Measurements from ENCODE around the gene TNFSF13B. TPM values are rescaled to one million over a fixed set of nuclear protein-coding genes. Genes with fewer than 3 reads are reported as not detected.

Gene TNFSF13B
- total and polyA plus RNA-seq, 10 of the 15 experiments (the other 5 are each of a cell fraction or from before 2014, with no cell fraction given), result 11.0 to 64.2 (median 17.0) TPM

- TF ChIP-seq CUX1 (IDR thresholded peaks at IDR 0.05; ENCODE audit: insufficient replicate concordance, low read depth, low read length), result peak; percentile 15
Observed at GRCh38 chr13:108225440-108225839, 44.1 kb upstream of the TNFSF13B start (continued).

- Histone ChIP-seq H3K27ac (ENCODE audit: control insufficient read depth, insufficient read depth) (no peak overlapping the region), H3K4me1 (ENCODE audit: control insufficient read depth, insufficient read depth, low read length) (peaks cover 7% of the 10 kb centered on the region), H3K4me2 (ENCODE audit: control insufficient read depth, insufficient read depth) (peak overlapping the region; percentile 33; the same call in 1 of the 2 replicates), H3K36me3 (ENCODE audit: control insufficient read depth in 2 of 2, insufficient read depth in 2 of 2, low read length in 1 of 2) (peaks cover 0 to 4% of the 10 kb centered on the region in 2 experiments; a peak in 1 of 4 replicates), H3K27me3 (replicated peaks in 1 of 2; ENCODE audit: control insufficient read depth in 2 of 2, insufficient read depth in 2 of 2, low read length in 1 of 2) (no peaks in the 10 kb centered on the region), H3K4me3 (no peak overlapping the region), H3K9me3 (replicated peaks; ENCODE audit: control insufficient read depth, insufficient read depth, low read length) (no peaks in the 10 kb centered on the region), H3K79me2 (ENCODE audit: control insufficient read depth, insufficient read depth, low read length) (peaks cover 49% of the 10 kb centered on the region), H4K20me1 (ENCODE audit: control insufficient read depth, insufficient read depth) (no peaks in the 10 kb centered on the region), H2AFZ (ENCODE audit: control insufficient read depth, low read depth, low read length) (no peak overlapping the region), H3K9ac (ENCODE audit: control insufficient read depth, insufficient read depth, low read length) (no peak overlapping the region)
- WGBS (ENCODE audit: insufficient coverage, insufficient replicate concordance, low lambda C conversion rate, missing lambda C conversion rate), result 0% methylated on average over 1 of the region's 1 CpG
- no peak for DNase-seq (ENCODE audit: low read depth, low spot score)
- SMC1A ChIA-PET (ENCODE audit: uncharacterized antibody, unreplicated experiment), result interaction anchor here (1.0 to 1.2 kb wide), 4 partner anchors 12 to 669 kb away, joined by 3 to 5 read pairs (median 5); no protein-coding TSS in a partner anchor
- RAD21 ChIA-PET (ENCODE audit: unreplicated experiment), result interaction anchor here (0.8 to 1.2 kb wide), 4 partner anchors 16 to 113 kb away, joined by 3 to 5 read pairs (median 3); no protein-coding TSS in a partner anchor
- peak; percentile 64 for ATAC-seq
- intact Hi-C loops (cut with micrococcal nuclease; ENCODE audit: unreplicated experiment) (loop anchor here (2.0 to 10.0 kb wide), 4 partner anchors 43 to 671 kb away; partner anchors contain the start of gene TNFSF13B), in situ Hi-C loops (cut with MboI) (no loop called here)
- no peak for FAIRE-seq
- POLR2A ChIA-PET, result no interaction called here
- CTCF ChIA-PET, result interaction anchor here (1.0 to 1.2 kb wide), 2 partner anchors 43 to 690 kb away, joined by 5 to 10 read pairs; partner anchors contain the start of gene TNFSF13B
- no TSS peak for BruUV-seq (replicated peaks)
- TF ChIP-seq CTCF (IDR thresholded peaks at IDR 0.05 in 2 of 3, conservative IDR thresholded peaks at IDR 0.05 in 1 of 3; ENCODE audit: control insufficient read depth in 2 of 3, extremely low read depth in 1 of 3, insufficient read depth in 1 of 3, low read depth in 3 of 3, low read length in 3 of 3), result no peak
- TF ChIP-seq NFIC (IDR thresholded peaks at IDR 0.05; ENCODE audit: low read depth, low read length), result no peak
- no peak for TF ChIP-seq TCF12 (IDR thresholded peaks at IDR 0.05; ENCODE audit: low read depth, low read length)
- TF ChIP-seq HCFC1 (IDR thresholded peaks at IDR 0.05; ENCODE audit: low read length), result no peak
- no peak for TF ChIP-seq NFYA (IDR thresholded peaks at IDR 0.05; ENCODE audit: borderline replicate concordance, low read depth, low read length)
- no peak for TF ChIP-seq HSF1 (IDR thresholded peaks at IDR 0.05; ENCODE audit: low read depth, low read length)
- no peak for TF ChIP-seq GATAD2B (conservative IDR thresholded peaks at IDR 0.05; ENCODE audit: low read depth)
- no peak for TF ChIP-seq NKRF (conservative IDR thresholded peaks at IDR 0.05)
- TF ChIP-seq KAT2A (conservative IDR thresholded peaks at IDR 0.05; ENCODE audit: control insufficient read depth, low read depth, low read length), result no peak
- TF ChIP-seq CHD2 (IDR thresholded peaks at IDR 0.05; ENCODE audit: borderline replicate concordance, low read depth, low read length), result no peak
Observed at GRCh38 chr13:108226184-108226583, 43.3 kb upstream of the TNFSF13B start.

Data from GM12878 (cell line).